Body of pancreas (tissue), 4 donors: ENCODE data around the gene WWTR1.

Experiments
- CTCF ChIP-seq, 7 experiments: fragments of 450-650 bp in 4 of 7; fragments of 200-600 bp in 3 of 7; sonication (generic) in 3 of 7; IDR thresholded peaks; one replicate each; pipeline ENCODE4 v1.5.1; 2016 to 2019; ENCODE audit warnings: antibody characterized with exemption in 7 of 7
- POLR2A ChIP-seq, 3 donors: fragments of 450-650 bp; IDR thresholded peaks; one replicate each; pipeline ENCODE4 v1.6.1; 2016; ENCODE audit warnings: antibody characterized with exemption in 3 of 3, mild to moderate bottlenecking in 2 of 3

GRCh38 chr3:149555927-149556326 lies 101.9 kb downstream of the WWTR1 start:
- TF ChIP-seq CTCF (IDR thresholded peaks at IDR 0.05) = no peak
- TF ChIP-seq POLR2A (IDR thresholded peaks at IDR 0.05) = no peak
